Activated naive CD4-positive, alpha-beta T cell treated with anti-CD3 and anti-CD28 coated beads, Interleukin-2, amount 10 ng/mL, durations not matched to agents 7 days and 5 days (primary cell): Measurements from ENCODE around the gene MVK.
A peak's percentile ranks its signal among the peaks of the same experiment; 100 is the strongest.

Experiments
- CTCF ChIA-PET: fragments of 350-600 bp; sonication (Branson Sonifier 250); formaldehyde crosslinking; loops from one replicate; lab custom pipeline; 2021; ENCODE audit warnings: antibody characterized with exemption; lab: Charles Lee
- DNase-seq: peaks from one replicate; pipeline ENCODE4 v3.0.0-alpha.2; 2020
- H3K27ac Mint-ChIP-seq: one replicate; pipeline ENCODE4 v1.8.0; 2021; ENCODE audit warnings: mild to moderate bottlenecking, moderate library complexity, mixed read lengths
- H3K27me3 Mint-ChIP-seq: one replicate; pipeline ENCODE4 v1.8.0; 2021; ENCODE audit warnings: mild to moderate bottlenecking, mixed read lengths
- H3K36me3 Mint-ChIP-seq: one replicate; pipeline ENCODE4 v1.8.0; 2021; ENCODE audit warnings: mixed read lengths
- H3K4me1 Mint-ChIP-seq: one replicate; pipeline ENCODE4 v1.8.0; 2021; ENCODE audit warnings: mixed read lengths
- H3K4me3 Mint-ChIP-seq: one replicate; pipeline ENCODE4 v1.8.0; 2021; ENCODE audit warnings: mild to moderate bottlenecking, moderate library complexity, mixed read lengths
- H3K9me3 Mint-ChIP-seq: one replicate; pipeline ENCODE4 v1.8.0; 2021; ENCODE audit warnings: mixed read lengths

Gene MVK

DNA sequence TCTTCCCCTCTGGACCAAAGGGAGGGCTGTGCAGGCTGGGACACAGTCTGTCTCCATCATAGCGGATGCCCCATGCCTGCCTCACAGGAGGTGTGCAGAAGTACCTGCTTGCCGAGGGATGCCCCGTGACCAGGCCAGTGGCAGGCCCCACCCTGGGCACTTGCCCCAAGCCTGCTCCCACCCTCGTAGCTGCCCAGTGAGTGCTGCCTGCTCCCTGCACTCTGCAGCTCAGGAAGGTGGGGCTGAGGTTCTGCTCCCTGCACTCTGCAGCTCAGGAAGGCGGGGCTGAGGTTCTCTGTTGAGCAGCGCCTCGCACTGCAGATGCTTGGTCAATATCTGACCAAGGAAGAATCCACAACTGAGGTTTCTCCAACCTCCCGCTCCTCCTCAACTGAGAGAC, 7.2 kb upstream of the MVK start:
- peaks cover 43% of the 10 kb centered on the region for H3K36me3 Mint-ChIP-seq

DNA sequence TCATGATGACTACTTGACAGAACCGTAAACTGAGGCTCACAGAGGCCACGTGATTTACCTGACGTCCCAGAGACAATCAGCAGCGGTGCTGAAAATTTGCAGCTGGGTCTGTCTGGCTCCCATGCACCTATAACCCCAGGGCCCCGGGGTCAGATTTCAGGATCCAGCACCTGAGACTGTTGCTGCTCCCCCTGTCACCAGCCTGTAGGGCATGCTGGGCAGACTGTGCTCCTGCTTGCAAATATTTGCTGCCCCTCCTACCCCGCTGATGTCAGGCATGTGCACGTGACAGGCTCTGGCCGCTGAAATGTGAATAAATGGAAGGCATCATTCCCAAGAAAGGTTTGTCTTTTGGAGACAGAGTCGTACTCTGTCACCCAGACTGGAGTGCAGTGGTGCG, 6.3 kb upstream of the MVK start:
- Mint-ChIP-seq H3K4me1 (peaks cover 5% of the 10 kb centered on the region), H3K27me3 (no peaks in the 10 kb centered on the region), H3K27ac (no peak overlapping the region), H3K4me3 (no peak overlapping the region), H3K9me3 (peaks cover 3% of the 10 kb centered on the region), H3K36me3 (peaks cover 39% of the 10 kb centered on the region)
- CTCF ChIA-PET, result interaction anchor here (0.7 kb wide), 1 partner anchor 183 kb away, joined by 3 read pairs; no protein-coding TSS in a partner anchor
- no peak for DNase-seq

More for the DNA sequence above, 7.2 kb upstream of the MVK start:
- Mint-ChIP-seq H3K27ac (no peak overlapping the region), H3K27me3 (no peaks in the 10 kb centered on the region), H3K4me3 (no peak overlapping the region), H3K4me1 (no peaks in the 10 kb centered on the region), H3K9me3 (peaks cover 11% of the 10 kb centered on the region)
- no peak for DNase-seq
- CTCF ChIA-PET, result no interaction called here

DNA sequence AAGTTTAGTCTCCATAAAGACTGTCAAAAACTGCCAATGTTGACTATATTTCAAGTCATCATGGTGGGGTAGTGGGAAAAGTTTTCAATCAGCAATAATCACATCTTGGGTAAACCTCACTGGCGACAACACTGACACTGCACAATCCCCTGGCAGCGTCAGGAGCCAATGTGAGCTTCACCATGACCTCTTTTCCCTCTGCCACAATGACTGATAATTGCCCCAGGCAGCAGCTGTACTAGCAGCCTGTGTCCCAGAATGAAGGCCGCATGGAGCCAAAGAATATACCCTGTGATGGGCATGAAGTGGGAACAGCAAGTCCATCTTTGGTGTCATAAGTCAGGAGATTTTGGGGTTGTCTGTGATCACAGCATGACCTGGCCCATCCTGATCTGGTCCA, 5.6 kb upstream of the MVK start:
- Mint-ChIP-seq H3K36me3 (peaks cover 39% of the 10 kb centered on the region), H3K27me3 (peaks cover under 1% of the 10 kb centered on the region), H3K4me3 (no peak overlapping the region), H3K27ac (no peak overlapping the region), H3K9me3 (no peaks in the 10 kb centered on the region), H3K4me1 (peaks cover 12% of the 10 kb centered on the region)
- CTCF ChIA-PET, result interaction anchor here (0.7 kb wide), 1 partner anchor 183 kb away, joined by 3 read pairs; no protein-coding TSS in a partner anchor
- no peak for DNase-seq

DNA sequence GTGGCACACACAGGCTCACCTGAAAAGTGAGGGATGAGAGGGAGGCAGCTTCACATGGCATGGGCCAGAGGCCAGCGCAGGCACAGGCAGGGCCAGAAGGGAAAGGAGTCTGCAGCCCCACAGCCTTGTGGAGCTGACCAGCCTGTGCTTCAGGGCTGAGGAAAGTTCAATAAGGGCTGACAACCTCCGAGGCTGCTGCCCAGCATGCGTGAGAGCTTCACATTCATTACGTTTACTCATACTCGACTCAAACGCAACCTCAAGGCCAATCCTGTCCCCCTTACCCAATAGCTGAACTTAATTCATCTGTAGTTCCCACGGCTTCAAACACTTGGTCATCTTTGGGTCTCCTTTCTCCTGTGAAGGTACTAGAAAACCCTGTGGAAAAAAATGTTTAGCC, 5.1 kb upstream of the MVK start:
- DNase-seq, result no peak
- H3K4me1 Mint-ChIP-seq, result peaks cover 17% of the 10 kb centered on the region
- H3K4me3 Mint-ChIP-seq, result no peak overlapping the region
- CTCF ChIA-PET, result no interaction called here
- H3K9me3 Mint-ChIP-seq, result no peaks in the 10 kb centered on the region
- no peak overlapping the region for H3K27ac Mint-ChIP-seq
- peaks cover 6% of the 10 kb centered on the region for H3K27me3 Mint-ChIP-seq
- H3K36me3 Mint-ChIP-seq, result peaks cover 38% of the 10 kb centered on the region

DNA sequence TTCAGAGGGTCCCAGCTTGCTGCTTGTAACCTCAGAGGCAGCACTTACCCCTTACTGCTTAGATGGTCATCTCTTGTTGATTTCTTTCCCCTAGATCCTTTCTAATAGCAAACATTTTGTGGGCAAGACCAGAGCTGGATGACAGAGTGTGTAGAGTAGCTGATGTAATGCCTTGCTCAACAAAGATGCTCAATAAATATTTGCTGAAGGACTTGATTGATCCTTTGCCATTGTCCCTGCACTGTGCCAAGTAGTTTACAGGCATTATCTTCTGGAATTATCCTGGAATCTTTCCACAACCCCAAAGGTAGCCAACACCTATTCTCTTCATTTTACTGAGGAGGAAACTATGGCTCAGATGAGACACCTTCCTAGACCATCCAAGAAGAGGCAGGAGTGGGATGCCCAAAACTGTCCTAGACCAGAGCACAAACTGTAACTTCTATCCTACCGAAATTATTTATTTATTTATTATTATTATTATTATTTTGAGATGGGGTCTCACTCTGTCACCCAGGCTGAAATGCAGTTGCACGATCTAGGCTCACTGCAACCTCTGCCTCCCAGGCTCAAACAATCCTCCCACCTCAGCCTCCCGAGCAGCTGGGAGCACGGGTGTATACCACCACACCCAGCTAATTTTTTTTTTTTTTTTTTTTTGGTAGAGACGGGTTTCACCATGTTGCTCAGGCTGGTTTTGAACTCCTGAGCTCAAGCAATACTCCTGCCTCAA, 1.7 kb upstream of the MVK start:
- no peaks in the 10 kb centered on the region for H3K9me3 Mint-ChIP-seq
- CTCF ChIA-PET, result interaction anchor here (0.7 kb wide), 1 partner anchor 26 kb away, joined by 3 read pairs; no protein-coding TSS in a partner anchor

DNA sequence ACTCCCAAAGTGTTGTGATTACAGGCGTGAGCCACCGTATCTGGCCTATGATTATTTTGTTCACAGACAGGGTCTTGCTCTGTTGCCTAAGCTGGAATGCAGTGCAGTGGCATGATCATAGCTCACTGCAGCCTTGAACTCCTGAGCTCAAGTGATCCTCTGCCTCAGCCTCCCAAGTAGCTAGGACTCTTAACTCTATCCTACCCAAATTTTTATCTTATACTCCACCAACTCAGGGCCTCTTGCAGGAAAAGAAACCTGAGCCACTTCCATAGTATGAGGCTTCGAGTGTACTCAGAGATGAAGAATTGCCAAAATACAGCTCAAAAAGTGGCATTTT, 1.1 kb upstream of the MVK start:
- Mint-ChIP-seq H3K27me3 (peaks cover 6% of the 10 kb centered on the region), H3K4me3 (peak overlapping the region; percentile 88), H3K27ac (peak overlapping the region; percentile 90), H3K9me3 (no peaks in the 10 kb centered on the region), H3K4me1 (peaks cover 33% of the 10 kb centered on the region), H3K36me3 (peaks cover 38% of the 10 kb centered on the region)
- CTCF ChIA-PET, result interaction anchor here (0.7 kb wide), 1 partner anchor 25 kb away, joined by 3 read pairs; no protein-coding TSS in a partner anchor
- no peak for DNase-seq

More for the DNA sequence above, 1.7 kb upstream of the MVK start:
- Mint-ChIP-seq H3K36me3 (peaks cover 33% of the 10 kb centered on the region), H3K27me3 (peaks cover 6% of the 10 kb centered on the region), H3K27ac (no peak overlapping the region), H3K4me3 (no peak overlapping the region), H3K4me1 (peaks cover 33% of the 10 kb centered on the region)
- no peak for DNase-seq

DNA sequence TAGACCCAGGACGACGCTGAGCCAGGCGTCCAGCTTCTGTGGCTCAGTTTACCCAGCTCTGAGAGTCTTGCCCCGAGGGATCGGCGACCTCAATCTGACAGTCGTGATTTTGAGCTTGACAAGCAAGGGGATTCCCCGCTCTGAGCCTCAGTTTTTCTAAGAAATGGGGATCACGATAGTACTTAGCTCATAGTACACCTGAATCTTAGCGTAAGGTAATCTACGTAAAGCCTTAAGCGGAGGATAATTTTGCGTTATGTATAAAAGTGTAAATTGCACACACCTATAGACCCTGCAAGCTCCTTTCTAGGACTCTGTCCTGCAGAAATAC, 285 bp downstream of the MVK start:
- Mint-ChIP-seq H3K4me1 (peaks cover 33% of the 10 kb centered on the region), H3K36me3 (peaks cover 51% of the 10 kb centered on the region), H3K9me3 (no peaks in the 10 kb centered on the region), H3K27me3 (peaks cover 6% of the 10 kb centered on the region), H3K4me3 (peak overlapping the region; percentile 88), H3K27ac (peak overlapping the region; percentile 90)
- DNase-seq, result no peak
- CTCF ChIA-PET, result interaction anchor here (0.9 to 2.8 kb wide), 4 partner anchors 14 to 202 kb away, joined by 3 to 17 read pairs (median 5); no protein-coding TSS in a partner anchor

DNA sequence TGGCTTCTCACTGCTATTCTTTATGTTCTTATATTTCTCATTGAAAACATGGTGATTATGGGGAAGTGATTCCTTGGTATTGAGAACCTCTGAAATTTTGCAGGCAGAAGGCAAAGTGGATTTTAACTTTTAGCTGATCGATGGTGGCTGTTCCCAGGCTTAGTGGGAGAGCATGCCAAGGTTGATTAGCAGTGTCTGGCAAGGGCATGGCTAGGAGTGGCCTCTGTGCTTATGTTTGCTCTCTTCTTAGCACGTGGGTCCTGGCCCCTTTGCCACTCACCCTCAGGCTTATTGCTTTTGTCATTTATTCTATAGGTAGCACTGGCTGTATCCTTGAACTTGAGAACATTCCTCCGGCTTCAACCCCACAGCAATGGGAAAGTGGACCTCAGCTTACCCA, 2.1 kb downstream of the MVK start:
- Mint-ChIP-seq H3K9me3 (no peaks in the 10 kb centered on the region), H3K36me3 (peaks cover 57% of the 10 kb centered on the region), H3K4me3 (no peak overlapping the region), H3K4me1 (peaks cover 33% of the 10 kb centered on the region), H3K27ac (no peak overlapping the region), H3K27me3 (peaks cover 6% of the 10 kb centered on the region)
- no peak for DNase-seq
- CTCF ChIA-PET, result interaction anchor here (0.8 to 2.8 kb wide), 3 partner anchors 22 to 200 kb away, joined by 7 to 17 read pairs (median 7); no protein-coding TSS in a partner anchor

DNA sequence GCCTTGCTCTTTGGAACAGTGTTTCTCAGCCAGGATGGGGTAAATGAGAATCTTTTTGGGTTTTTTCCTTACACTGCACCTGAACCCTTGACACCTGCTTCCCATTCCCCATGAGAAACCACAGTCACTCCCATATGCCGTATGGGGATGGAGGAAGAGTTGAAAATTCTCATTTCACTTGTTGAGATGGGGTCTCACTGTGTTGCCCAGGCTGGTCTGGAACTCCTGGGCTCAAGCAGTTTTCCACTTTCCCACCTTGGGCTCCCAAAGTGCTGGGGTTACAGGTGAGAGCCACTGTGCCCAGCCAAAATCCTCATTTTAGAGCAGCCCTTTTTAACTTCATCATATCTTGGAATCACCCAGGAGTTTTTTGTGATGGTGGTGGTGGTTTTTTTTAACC, 3.7 kb downstream of the MVK start:
- no peak for DNase-seq
- Mint-ChIP-seq H3K27ac (no peak overlapping the region), H3K36me3 (peaks cover 58% of the 10 kb centered on the region), H3K27me3 (peaks cover 6% of the 10 kb centered on the region), H3K9me3 (no peaks in the 10 kb centered on the region), H3K4me3 (no peak overlapping the region), H3K4me1 (peaks cover 27% of the 10 kb centered on the region)
- CTCF ChIA-PET, result no interaction called here

DNA sequence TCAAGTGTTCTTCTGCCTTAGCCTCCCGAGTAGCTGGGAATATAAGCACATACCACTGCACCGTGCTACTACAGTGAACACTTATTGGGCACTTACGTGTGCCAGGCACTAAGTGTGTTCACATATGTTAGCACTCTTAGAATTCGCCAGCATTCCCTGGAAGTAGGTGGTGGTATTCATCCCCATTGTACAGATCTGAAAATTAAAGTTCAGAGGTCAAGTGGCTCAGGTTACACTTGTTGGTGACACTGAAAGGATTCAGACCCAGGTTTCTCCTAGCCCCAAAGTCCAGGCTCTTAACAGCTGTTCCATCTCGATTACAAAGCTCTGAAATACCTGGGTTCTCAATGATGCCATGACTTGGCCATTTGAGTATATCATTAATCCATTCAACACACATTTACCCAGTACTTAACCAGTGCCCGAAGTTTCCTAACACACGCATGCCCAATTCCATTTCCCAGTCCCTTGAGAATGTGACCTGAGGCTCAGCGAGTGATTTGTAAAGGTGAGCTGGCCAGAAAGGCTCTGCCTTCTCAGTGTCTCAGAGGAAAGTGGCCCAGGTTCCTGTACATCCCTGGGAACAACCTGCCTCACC, 4.8 kb downstream of the MVK start:
- DNase-seq, result no peak
- Mint-ChIP-seq H3K9me3 (no peaks in the 10 kb centered on the region), H3K4me1 (peaks cover 16% of the 10 kb centered on the region), H3K27me3 (peaks cover under 1% of the 10 kb centered on the region), H3K36me3 (peaks cover 52% of the 10 kb centered on the region), H3K4me3 (no peak overlapping the region), H3K27ac (no peak overlapping the region)
- CTCF ChIA-PET, result no interaction called here

DNA sequence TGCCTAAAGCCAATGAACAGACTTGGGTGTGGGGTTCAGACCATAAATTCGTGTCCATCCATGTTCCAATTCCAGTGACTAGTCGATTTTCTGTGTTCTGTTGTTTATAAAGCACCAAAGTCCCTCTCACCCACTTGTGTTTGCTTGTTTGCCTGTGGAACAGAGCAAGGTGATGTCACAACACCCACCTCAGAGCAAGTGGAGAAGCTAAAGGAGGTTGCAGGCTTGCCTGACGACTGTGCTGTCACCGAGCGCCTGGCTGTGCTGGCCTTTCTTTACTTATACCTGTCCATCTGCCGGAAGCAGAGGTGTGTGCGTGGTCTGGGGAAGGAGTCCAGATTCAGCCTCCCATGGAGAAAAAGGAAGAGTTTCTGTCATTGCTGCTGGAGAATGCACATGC, 6.0 kb downstream of the MVK start:
- DNase-seq, result no peak
- H3K36me3 Mint-ChIP-seq, result peaks cover 55% of the 10 kb centered on the region
- H3K4me3 Mint-ChIP-seq, result no peak overlapping the region
- no peaks in the 10 kb centered on the region for H3K9me3 Mint-ChIP-seq
- peaks cover 6% of the 10 kb centered on the region for H3K4me1 Mint-ChIP-seq
- no peak overlapping the region for H3K27ac Mint-ChIP-seq
- no peaks in the 10 kb centered on the region for H3K27me3 Mint-ChIP-seq
- CTCF ChIA-PET, result no interaction called here

DNA sequence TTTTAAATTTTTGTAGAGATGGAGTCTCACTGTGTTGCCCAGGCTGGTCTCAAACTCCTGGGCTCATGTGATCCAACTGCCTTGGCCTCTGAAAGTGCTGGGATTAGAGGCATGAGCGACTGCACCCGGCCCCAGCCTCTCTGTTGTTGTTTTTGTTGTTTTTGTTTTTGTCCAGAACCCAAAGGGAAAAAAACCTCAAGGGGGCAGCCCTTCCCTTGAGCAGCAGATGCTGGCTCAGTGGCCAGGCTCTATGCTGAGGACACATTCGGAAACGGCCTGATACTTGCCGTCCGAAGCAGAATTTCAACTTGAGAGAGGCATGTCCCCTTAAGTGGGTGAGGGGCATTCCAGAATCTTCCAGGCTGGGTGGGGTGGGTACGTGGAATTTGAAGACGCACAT, 6.7 kb downstream of the MVK start:
- Mint-ChIP-seq H3K36me3 (peaks cover 56% of the 10 kb centered on the region), H3K9me3 (no peaks in the 10 kb centered on the region), H3K4me1 (no peaks in the 10 kb centered on the region)

DNA sequence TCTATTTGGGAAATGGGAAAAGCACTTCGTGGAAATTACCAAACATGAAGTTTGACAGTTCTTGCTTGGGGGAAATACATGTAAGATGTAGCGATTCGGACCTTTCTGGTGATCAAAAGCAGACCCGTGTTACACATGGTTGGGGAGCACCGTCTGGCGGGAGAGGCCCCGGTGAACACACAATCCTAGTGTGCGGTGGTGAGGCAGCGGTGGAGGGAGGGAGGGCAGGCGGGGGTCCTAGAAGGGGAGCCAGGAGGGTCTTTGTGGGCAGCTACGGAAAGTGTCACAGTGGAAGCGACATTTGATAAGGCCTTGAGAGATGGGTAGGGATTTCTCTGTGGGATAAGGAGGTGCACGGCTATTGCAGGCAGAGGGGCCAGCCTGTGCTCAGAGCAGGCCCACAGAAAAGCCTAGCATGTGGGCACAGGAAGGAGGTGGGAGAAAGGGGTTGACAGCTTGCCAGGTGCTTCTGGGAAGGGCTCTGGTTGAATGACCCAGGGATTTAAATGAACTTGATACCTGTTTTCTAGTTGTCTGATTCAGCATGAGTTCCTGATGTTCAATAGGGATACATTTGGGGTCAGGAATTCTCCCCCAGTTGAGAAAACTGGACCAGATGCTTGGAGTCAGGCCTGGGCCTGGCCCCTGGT, 7.2 kb downstream of the MVK start:
- CTCF ChIA-PET, result no interaction called here
- H3K4me3 Mint-ChIP-seq, result no peak overlapping the region
- no peaks in the 10 kb centered on the region for H3K4me1 Mint-ChIP-seq
- no peaks in the 10 kb centered on the region for H3K27me3 Mint-ChIP-seq
- H3K27ac Mint-ChIP-seq, result no peak overlapping the region
- DNase-seq, result no peak
- H3K9me3 Mint-ChIP-seq, result no peaks in the 10 kb centered on the region
- H3K36me3 Mint-ChIP-seq, result peaks cover 53% of the 10 kb centered on the region

More for the DNA sequence above, 6.7 kb downstream of the MVK start:
- CTCF ChIA-PET, result no interaction called here
- no peak for DNase-seq
- Mint-ChIP-seq H3K27me3 (no peaks in the 10 kb centered on the region), H3K4me3 (no peak overlapping the region), H3K27ac (no peak overlapping the region)

DNA sequence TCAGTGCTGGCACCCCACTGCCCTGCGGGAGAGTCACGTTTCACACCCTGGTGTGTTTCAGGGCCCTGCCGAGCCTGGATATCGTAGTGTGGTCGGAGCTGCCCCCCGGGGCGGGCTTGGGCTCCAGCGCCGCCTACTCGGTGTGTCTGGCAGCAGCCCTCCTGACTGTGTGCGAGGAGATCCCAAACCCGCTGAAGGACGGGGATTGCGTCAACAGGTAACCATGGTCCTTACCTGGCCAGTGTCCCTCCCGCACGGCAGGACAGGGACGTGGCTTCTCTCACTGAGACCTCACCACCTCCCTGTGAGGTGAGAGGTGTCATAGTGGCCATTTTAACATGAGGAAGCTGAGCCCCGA, 7.7 kb downstream of the MVK start:
- no peak overlapping the region for H3K4me3 Mint-ChIP-seq
- no peak overlapping the region for H3K27ac Mint-ChIP-seq

More for the DNA sequence above, 7.7 kb downstream of the MVK start:
- Mint-ChIP-seq H3K4me1 (no peaks in the 10 kb centered on the region), H3K27me3 (no peaks in the 10 kb centered on the region), H3K36me3 (peaks cover 51% of the 10 kb centered on the region), H3K9me3 (no peaks in the 10 kb centered on the region)
- DNase-seq, result no peak
- CTCF ChIA-PET, result interaction anchor here (1.5 kb wide), 1 partner anchor 16 kb away, joined by 5 read pairs; no protein-coding TSS in a partner anchor
